Measurements from ENCODE around the gene SSX2IP.
"Not testable (repeated sequence)": the region's sequence is repeated elsewhere in the genome, so short reads cannot be mapped to it uniquely, and the experiment has no call there.

SSX2IP gene

DNA sequence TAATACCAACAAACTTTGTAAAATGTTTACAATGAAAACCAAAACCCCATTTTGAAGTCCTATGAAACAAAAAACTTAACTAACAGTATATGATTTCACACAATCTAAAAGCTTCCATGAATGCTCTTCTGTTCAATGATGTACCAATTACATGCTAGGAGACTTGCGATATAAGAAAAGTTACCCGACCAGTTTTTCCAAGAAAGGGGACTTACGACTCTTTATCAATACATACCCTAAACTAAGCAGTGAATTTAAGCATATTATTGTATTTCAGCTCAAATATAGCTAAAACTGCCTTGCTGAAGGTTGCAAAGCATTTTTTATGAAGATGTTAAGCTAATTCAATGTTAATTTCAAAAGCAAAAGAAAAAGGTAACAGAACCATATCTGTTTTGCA lies 15.6 kb downstream of the SSX2IP start:
- DNase-seq = no peak

GRCh38 chr1:84674021-84674420 lies 16.2 kb downstream of the SSX2IP start:
- DNase-seq = no peak

DNA sequence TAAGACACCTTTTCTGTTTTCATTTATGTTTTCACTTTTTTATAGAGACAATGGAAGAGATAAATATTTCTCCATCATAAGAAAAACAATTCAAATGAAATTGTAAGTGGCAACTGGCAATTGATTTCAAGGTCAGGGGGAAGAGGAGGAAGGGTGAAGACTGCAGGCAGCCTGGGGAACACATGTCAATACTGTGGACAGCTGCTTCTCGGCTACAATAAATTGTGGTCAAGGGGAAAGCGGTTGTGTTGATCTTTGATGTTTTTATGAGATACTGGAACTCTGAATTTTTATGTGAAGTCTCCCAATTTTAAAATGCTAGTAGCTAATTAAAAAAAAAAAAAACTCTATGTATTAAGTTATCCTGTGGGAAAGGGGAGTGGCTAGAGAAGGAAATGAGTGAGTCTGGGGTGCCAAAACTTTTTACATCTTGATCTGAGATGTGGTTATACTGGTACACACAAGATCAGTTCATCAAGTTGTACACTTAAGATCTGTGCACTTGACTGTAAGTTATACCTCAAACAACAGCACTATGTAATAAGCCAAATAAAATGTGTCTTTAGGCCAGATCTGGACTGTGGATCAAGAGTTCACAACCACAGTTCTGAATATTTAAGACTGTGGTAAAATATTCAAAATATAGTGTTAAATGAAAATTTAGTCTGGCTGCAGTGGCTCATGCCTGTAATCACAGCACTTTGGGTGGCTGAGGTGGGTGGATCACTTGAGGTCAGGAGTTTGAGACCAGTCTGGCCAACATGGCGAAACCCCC lies 18.0 kb downstream of the SSX2IP start:
- DNase-seq = no peak

DNA sequence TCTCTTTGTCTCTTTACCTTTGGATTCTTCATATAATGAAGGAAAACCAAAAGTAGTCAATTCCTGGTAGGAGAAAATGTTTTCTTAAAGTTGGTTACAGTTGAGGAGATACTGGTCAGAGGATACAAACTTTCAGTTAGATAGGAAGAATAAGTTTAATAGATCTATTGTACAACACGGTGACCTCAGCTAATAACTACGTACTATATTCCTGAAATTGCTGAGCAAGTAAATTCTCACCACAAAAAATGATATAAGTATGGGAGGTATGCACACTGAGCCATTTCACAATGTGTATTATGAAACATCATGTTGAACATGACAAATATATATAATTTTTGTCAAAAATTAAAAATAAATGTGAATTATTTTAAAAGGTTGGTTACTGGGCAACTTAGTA lies 20.4 kb downstream of the SSX2IP start:
- DNase-seq = no peak

DNA sequence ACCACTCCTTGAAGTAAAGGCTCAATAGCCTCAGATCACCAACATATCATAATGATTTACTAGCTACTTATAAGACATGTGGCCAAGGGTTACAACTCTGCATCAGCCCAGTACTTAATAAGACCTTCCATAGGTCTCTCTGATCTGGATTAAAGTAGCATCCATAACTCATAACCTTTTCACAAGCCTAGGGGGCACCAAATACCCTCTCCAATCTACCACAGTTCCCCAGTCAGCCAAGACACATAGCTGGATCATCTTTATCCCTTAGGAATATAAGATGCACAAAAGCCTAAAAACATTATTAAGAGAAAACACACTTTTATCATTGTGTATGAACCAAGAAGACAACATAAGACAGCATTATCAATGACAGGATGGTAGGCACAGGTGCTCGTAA lies 22.1 kb downstream of the SSX2IP start:
- no peak for DNase-seq

DNA sequence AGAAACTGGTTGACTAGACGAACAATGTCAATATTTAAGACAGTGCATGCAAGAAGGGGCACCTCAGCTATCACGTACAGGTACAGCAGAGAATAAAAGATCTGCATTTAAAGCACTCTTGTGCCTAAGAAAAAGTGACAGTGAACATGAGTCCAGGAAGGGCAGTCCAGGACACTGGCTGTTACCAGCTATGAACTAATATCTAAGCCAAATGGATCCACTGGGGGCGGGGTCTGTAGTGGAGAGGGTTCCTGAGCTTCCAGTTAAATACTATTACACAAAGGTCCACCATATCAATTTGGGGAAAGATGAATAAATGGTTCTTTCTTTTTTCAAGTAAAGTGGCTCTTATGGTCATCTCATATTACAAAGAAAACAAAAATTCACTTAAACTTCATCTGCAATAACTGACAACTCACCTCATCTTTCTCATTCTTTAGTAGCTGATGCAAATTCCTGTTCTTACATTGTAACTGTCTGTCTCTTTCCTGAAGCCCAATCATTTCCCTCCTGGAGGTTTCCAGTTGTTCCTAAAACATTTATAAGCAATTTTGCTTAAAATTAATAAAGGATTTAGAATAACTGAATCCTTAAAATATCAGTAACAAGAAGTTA lies 24.5 kb downstream of the SSX2IP start:
- no peak for DNase-seq

DNA sequence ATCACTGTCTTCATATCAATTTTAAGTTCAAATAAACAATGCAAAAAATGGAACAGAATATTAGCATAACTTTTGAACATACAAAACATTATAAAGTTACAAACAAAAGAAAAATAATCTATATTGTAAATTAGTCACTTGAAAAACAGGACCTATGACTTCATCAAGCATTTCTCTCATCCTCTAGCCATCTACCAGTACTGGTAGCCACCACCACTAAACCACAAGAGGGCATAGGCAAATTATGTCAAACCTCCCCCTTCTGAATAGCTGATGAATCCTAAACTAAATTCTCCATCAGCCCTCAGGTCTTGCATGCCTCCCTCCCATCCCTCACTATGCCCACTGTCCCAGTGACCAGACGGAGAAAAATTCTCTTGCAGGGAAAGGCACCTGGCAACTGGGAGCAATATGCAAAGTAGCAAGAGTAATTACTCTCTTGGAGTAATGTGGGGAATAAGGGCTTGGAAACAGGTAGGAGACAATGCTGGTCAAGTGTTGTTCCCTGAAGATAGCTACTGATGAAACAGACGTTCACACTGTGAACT lies 37.1 kb downstream of the SSX2IP start:
- no peak for DNase-seq

DNA sequence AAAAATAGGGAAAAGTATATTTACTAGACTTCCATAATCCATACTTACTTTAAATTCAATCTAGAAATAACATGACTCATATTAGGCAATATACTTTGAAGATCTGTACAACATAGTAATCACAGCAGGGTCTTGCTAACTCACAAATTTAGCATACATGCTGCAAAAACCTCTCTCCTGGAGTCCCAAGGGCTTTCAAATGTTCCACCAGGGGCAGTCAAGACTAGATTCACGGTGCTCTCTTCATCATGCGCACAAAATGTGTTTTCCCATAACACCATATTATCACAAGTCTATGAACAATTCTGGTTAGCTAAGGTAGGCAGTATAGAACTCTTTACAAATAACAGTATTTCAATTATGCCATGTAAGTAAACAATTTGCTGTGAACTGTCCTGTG lies 45.8 kb downstream of the SSX2IP start:
- no peak for DNase-seq

- DNase-seq = no peak
Observed at GRCh38 chr1:84643183-84643582, 47.1 kb downstream of the SSX2IP start.

DNA sequence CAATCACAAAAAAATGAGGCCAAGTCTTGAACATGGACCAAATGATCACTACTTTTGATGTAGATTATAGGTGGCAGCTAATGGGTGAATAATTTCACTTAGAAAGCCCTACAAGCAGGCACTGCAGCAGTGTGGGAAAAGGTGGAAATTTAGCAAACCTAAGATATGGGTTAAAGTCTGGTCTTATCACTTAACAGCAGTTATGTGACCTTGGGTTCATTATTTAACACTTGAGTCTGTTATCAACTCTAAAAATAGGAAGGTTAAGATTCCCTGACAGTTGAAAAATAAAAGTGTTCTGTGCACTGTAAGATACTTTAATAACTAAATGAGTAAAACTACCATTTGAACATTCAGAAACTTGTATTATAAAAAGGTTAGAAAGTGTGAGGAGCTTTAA lies 47.5 kb downstream of the SSX2IP start:
- DNase-seq = no peak

DNA sequence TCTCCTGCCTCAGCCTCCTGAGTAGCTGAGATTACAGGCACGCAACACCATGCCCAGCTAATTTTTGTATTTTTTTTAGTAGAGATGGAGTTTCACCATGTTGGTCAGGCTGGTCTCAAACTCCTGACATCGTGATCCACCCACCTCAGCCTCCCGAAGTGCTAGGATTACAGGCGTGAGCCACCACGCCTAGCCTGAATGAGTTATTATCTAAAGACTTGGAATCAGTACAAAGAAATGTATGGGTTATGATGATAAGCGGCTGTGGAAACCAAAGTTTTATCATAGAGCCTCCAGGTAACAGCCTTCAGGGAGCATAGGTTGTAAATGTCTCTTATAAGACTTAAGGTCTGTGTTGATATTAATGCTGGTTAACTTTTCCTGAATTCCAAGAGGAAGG lies 50.5 kb downstream of the SSX2IP start:
- not testable (repeated sequence) for DNase-seq

DNA sequence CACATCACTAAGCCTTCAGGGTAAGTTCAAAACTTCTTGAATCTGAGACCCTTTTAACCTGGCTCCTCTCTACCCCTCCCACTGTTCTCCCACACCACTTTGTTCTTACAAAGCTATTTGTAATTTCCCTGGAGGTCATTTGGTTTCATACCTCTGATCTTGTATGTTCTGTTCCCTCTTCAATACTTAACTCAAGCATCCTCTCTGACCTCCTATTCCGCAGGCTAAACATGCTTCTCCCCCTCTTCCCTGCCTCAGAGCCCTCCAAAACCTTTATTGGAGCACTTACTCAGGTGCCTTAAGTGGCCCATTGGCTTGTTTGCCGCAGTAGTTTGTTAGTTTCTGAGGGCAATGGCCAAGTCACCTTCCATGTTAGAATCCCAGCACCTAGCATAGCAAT lies 54.8 kb downstream of the SSX2IP start:
- DNase-seq = no peak

GRCh38 chr1:84634536-84635205 lies 55.6 kb downstream of the SSX2IP start:
- DNase-seq = no peak

DNA sequence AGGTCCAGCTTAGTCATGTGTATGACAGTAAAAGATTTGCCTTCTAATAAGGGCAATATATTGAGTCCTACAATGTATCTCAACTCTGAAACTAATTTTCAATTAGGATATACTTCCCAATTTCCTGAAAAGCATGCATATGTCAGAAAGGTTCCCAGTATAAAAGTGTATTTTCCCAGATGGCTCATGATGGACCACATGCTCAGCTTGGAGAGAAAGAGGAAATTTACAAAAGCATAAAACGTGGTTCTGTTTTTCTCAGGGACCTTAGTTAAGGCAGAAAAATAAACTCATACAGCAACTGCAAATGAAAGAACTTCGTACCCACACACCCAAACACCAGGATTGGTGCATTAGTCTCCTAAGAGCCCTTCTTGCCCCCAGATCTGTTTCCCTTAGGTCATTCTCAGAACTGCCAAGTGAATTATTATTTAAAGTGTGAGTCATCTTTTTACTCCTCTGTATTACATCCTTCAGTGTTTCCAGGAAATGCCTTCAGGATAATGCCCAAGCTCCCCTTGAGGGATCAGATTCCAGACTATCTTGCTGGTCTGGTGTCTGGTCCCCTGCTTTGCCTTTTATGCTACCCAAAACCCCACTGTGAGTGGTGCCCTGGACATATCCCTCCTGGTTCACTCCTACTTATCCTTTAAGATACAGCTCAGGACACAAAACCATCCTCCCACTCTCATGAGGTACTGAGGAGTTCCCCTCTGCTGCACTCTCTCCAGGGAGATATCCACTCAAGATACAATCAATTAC lies 57.4 kb downstream of the SSX2IP start:
- no peak for DNase-seq

GRCh38 chr1:84632137-84632536 lies 58.1 kb downstream of the SSX2IP start:
- no peak for DNase-seq

GRCh38 chr1:84624876-84625275 lies 65.4 kb downstream of the SSX2IP start:
- DNase-seq = no peak

- DNase-seq = no peak
Observed at GRCh38 chr1:84621553-84621952, 68.7 kb downstream of the SSX2IP start.

- peak; percentile 66 to 81 (median 70) for DNase-seq
Observed at GRCh38 chr1:84620720-84621313, 69.4 kb downstream of the SSX2IP start.

GRCh38 chr1:84619383-84620102 lies 70.7 kb downstream of the SSX2IP start:
- peak in 1 of 4 experiments; percentile 3 for DNase-seq

GRCh38 chr1:84617349-84617748 lies 72.9 kb downstream of the SSX2IP start:
- no peak for DNase-seq

DNA sequence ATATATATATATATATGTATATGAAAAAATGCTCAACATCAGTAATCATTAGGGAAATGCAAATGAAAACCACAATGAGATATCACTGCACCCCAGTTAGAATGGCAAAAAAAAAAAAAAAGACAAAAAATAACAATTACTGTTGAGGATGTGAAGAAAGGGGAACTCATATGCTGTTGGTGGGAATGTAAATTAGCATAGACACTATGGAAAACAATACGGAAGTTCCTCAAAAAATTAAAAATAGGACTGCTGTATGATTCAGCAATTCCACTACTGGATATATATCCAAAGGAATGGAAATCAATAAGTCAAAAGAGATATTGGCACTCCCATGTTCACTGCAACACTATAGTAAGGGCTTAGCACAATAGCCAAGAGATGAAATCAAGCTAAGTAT lies 74.5 kb downstream of the SSX2IP start:
- no peak for DNase-seq

- DNase-seq = no peak
Observed at GRCh38 chr1:84613887-84614286, 76.4 kb downstream of the SSX2IP start.

All from activated naive CD4-positive, alpha-beta T cell (primary cell).